NCI-H1092 (cell line): Measurements from ENCODE around the gene ZCCHC24.
"Not testable (repeated sequence)": the region's sequence is repeated elsewhere in the genome, so short reads cannot be mapped to it uniquely, and the experiment has no call there.

Experiments used
- DNase-seq: peaks from one replicate; lab custom pipeline; 2025; lab: John Stamatoyannopoulos, UW

The ZCCHC24 gene

DNA sequence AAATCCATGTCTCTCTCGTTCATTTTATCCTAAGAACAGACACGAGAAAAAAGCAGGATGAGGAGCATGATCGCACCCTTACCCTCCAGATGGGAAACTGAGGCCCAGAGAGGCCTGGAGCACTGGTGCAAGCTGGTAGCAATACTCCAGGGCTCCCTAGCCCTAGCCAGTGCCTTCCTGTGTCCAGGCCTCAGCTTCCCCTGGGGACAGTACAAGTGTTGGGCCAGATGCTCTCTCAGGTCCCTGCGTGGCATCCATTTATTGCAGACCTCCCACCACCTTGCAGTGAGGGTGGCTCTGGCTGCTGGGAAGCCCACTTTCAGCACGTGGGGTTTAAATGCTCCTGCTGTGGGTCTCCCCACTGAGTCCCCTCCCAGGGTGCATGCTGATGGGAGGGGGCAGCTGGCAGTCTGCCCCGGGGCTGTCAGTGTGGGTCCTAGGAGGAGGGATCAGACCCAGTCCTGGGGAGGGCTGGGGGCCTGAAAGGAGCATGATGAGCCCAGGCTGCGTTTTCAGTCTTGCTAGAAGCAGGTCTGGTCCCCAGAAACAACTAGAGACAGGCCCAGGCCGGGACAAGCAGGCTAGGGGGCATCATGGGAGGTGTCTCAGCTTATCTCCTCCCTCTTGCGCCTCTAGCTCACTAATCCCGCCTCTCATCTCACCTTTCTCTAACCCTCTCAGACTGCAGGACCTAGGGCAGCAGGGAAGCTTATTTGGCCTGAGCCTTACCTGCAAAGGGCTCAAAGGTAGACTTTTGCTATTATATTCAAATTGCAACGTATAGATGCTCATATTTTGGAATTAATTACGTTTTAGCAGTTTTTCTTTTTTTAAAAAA, 98.8 kb downstream of the ZCCHC24 start:
- no peak for DNase-seq

DNA sequence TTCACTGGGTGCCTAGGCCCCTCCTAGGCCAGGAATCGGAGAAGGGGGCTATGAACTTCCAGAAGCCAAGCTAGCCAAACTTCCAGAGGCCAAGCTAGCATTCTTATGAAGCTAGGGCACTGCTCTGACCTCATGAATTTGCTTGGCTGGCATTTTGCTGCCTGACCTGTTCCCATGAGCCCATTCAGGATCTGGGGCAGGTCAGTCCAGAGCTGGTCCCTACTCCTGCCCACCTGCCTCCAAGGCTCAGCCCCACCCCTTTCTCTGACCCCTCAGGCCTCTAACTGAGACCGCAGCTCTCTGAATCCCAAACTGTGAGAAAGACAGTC, 99.4 kb downstream of the ZCCHC24 start:
- no peak for DNase-seq

DNA sequence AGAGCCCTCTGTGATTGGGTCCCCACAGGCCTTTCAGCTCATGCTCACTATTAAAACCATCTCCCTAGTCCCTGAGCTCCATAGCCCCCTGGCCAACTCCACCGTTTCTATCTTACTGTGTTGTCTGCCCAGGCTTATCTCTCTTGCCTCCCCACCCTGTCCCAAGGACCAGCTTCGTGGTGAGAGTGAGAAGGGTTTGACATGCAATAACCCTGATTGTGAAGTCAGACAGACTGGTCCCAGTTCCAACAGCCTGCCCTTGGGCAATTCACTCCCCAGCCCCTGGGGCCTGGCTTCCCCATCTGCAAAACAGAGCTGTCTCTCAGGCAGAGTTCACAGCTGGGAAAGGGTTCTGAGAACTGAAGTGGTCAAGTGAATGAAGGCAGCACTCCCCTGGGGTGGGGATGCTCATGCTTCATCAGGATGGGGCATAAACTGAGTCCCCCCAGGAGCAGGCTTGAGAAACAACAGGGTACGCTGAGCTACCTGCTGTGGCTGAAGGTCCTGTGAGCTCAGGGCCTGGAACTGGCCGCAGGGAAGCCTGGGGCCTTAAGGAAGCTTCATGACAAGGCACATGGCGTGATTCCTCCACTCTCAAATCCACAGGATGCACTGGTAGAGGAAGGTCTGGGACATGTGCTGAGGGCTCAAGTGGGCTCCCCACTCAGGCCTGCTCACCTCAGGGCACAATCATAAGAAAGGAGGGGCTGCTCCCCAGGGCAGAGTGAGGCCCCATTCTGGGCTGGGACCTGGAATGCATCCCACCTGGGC, 100.0 kb downstream of the ZCCHC24 start:
- no peak for DNase-seq

DNA sequence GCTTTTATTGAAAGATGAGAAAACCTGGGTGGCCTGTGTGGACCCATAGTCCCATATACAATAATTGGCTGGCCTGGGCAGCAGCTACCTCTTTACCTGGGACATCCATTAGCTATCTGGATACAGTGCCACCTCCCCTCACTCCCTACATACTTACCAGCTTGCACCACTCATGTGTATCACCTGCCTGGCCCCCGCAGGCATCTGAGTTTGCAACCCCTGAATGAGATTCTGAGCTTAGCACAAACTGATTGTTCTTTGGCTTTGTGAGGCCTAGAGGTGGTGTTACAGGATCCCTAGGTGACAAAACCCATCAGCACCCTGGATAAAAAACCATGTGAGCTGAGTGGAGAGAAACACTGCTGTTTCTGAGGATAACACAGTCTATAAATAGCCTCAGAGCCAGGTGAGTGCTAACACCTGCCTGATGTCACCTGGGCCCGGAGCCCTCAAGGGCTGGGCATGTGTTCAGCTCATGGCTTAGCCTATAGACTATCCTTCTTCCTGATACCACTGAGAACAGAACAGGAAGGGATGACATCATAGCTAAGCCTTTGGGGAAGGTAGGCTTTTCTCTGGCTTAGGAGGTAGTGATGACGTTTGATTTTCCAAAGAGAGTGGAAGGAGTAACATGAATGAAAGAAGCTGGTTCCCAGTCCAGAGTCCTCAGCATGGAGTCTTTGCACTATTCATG, 100.8 kb downstream of the ZCCHC24 start:
- no peak for DNase-seq

DNA sequence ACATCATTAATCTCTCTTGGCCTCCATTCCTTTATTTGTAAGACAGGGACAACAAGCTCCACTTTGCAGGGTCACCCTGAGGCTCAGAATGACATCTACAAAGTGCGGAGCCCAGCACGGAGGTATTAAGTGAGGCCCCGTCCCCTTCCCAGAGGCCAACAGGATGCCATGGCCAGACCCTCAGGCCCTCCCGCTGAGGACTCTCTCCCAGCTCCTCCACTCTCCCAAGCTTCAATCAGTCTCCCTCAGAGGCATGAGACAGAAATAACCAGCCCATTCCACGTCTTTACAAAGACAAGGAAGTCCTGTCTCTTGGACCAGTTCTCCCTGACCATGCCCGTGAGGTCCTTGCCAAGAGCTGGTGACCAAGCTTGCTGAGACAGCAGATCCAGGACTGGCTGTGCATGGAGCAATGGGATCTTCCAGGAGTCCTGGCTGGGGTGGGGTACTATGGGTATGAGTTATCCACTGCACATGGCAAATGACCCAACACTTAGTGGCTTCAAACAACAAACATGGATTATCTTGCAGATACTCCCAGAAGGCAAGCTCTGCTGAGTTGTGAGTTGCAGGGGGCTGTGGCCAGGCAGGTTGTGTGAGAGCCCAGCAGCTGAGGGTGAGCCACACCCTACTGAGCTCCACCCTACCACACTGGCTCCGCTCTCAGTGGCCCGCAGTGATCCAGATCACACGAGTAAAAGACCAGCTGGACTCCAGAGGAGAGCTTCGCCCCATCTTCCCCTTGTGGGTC, 102.4 kb downstream of the ZCCHC24 start:
- no peak for DNase-seq

DNA sequence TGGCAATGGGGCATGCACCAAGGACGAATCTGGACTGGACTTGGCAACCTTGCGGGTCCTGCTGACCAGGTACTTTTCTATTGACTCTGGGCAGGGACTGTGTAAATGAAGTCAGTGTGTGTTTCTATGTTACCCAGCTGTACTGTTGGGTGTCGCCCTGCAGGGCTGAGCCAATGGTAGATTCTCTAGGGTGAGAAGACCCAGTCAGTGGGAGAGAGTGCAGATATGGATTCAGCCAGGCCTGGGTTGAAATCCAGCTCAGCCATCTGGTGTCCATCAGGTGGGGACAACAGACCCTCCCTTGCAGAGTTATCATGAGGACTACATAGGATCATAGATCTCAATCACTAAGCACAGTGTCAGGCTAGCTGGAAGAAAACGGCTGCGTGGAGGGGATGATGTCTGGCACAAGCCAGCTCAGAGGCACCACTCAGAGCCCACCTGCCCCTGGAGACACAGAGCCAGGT, 103.1 kb downstream of the ZCCHC24 start:
- no peak for DNase-seq

DNA sequence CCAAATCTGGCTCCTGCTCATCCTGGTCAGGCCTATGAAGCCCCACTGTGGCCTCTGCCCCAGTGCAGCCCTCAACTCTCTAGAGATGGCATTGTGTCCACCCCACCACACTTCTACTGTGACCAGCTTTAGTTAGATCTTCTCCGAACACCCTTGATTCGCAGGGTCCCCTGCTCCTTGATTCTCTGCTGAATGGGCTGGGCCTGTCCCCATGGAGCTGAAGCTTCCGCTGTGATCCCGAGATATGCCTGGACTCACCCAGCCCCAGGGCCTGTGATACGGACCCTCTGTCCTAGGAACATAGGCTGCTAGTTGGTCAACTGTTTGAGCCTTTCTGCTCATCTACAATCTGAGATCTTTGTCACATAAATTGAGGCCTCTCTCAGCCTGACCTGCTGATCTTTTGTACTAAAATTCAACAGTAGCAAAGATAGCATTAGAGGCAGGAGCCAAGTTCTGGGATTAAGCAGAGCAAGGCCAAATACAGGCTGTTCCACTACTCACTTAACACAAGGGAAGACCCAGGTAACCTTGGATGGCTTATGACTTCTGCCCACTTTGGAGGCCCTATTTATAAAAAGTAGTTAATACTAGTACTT, 104.7 kb downstream of the ZCCHC24 start:
- no peak for DNase-seq

DNA sequence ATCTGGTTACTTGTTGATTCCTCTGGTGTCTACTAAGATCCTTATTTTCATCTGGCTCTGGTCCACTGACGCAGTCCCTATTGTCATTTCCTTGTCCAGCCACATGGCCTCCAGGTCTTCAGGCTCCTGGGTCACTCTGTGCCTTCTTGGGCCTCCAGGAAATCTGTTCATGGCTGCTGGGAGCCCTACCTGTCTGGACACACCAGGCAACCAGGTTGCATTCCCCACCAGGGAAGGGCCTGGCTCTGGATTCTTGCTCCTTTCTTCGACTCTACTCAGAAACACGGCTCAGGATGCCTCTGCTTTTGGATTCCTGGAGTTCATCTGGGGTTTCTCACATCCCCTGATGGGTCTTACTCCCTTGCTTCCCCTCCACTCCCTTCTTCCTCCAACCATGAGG, 106.2 kb downstream of the ZCCHC24 start:
- no peak for DNase-seq

DNA sequence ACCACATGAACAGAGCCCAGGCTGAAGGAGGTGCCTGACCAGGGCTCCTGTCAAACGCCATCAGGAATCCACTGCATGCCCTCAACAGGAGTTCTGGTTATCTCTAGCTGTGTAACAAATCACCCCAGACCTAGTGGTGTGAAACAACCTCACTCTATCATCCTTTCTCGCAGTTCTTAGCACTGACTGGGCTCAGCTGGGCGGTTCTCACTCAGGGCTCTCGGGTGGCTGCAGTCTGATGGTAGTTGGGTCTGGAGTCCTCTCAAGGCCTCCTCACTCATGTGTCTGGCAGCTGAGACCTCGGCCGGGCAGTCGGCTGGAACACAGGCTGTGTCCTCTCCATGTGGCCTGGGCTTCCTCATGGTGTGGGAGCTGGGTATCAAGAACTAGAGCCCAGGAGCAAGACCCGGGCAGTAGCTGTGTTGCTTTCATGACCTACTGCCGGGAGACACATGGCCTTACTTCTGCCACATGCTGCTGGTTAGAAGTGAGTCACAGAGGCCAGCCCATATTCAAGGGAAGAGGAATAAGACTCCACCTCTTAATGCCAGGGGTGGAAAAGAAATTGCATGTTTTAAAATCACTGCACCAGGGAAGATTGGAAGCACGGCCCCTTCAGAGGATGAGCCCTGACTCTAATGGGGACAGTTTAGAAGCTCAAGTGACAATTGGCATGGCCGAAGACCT, 107.5 kb downstream of the ZCCHC24 start:
- DNase-seq, result not testable (repeated sequence)

DNA sequence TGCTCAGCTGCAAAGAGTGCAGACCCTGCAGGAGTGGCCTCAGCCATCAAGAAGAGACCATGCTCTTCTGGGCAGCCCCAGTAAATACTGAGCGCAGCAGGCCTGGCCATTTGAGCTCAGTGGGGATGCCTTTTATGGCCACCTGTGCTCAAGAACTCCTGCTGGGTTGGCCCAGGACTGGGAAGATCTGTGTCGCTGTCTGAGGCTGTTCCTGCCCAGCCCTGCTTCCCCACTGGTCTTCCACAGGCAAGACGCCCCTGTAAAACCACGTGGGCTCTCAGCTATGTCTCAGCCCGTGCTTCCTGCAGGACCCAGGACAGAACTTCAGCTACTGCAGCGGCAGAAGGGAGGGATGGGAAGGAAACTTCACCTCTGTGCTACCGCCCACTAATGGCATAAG, 108.7 kb downstream of the ZCCHC24 start:
- no peak for DNase-seq

DNA sequence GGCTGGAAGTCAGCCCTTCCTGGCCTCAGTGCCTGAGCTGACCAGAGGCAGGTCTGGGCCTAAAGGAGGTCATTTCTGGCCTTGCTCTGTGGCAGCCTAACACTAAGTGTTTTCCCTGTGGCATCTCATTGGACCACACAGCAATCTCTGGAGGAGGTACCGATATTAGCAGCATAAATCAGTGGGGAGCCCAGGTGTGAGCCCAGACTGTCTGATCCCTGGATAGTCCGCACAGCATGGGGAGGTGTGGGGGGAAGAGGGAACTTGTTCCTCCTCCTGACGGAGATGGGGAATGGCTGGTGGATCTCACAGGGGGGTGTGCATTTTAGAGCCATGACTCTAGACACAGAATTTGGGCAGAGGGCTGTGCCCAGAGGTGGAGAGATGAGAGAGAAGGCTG, 109.1 kb downstream of the ZCCHC24 start:
- DNase-seq, result no peak

DNA sequence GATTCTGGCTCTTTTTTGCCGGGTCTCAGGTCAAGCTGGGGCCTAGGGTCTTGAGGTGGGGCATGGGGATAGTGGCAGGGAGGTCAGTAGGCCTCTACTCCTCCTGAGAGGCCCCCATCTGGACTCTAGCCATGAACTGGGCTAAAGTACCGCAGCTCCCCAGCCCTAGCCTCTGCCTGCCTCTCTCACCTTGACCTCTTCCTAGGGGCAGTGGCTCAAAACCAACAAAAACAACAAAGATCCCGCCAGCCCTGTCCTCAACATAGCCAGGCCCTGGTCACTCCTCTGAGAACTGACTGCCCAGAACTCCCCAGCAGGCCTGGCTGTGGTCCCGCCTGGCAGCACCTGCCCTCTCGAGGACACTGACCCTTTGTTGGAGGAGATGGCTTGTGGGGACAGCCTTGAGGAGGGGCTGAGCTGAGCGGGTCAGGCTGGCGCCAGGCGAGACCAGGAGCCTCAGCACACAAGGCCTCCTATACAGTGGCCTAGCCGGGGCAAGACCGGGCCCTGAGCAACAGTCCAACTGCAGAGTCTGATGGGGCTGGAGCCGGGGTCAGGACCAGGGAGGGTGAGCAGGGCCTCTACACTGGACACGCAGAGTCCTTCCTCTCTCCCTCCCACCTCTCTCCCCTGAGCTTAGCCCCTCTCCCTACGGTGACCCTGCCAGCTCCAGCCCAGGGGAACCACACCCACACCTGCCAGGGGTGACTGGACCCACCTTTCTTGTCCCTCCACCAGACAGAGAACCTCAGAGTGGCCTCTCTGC, 109.8 kb downstream of the ZCCHC24 start:
- DNase-seq, result no peak

DNA sequence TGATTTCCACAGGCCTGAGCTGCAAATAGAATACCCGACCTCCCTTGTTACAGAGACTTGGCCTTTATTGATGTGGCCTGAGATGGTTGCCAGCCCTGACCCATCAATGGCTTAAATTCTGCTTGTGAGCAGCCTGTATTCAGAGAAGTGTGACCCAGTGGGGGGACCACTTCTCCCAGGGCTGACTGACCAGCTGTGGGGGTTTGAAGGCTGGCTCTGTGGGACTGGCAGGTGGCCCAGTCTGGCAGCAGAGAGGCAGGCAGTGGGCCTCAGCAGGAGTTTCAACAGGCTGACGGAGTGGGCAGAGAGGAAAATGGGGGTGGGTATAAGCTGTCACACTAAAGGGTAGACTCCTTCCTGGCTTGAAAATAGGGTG, 110.3 kb downstream of the ZCCHC24 start:
- DNase-seq, result no peak

DNA sequence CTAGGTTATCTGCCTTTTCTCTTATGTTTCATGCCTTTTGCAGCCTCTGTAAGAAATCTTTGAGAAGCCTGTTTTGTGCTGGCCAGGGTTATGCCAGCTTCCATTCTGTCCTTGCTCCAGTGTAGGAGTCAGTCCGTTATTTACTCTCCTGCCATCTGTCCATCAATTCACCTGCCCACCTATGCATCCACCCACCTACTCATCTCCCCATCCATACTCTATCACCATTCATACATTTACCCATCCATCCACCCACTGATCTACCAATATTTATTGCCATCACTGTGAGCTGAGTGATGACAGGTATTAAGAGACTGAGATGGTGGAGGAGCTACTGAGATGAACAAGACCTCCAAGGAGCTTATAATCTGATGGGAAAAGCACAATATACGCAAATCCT, 110.9 kb downstream of the ZCCHC24 start:
- no peak for DNase-seq

DNA sequence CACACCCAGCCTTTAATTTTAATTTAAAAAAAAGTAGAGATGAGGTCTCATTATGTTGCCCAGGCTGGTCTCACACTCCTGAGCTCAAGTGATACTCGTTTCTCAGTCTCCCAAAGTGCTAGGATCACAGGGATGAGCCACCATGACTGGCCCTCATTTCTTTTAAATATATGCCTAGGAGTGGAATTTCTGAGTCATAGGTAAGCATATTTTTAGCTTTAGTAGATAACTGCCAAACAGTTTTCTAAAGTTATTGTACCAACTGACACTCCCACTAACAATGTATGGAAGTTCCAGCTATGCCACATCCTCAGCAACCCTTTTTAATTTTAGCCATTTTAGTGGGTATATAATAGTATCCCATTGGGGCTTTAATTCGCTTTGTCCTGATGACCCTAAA, 111.9 kb downstream of the ZCCHC24 start:
- no peak for DNase-seq

DNA sequence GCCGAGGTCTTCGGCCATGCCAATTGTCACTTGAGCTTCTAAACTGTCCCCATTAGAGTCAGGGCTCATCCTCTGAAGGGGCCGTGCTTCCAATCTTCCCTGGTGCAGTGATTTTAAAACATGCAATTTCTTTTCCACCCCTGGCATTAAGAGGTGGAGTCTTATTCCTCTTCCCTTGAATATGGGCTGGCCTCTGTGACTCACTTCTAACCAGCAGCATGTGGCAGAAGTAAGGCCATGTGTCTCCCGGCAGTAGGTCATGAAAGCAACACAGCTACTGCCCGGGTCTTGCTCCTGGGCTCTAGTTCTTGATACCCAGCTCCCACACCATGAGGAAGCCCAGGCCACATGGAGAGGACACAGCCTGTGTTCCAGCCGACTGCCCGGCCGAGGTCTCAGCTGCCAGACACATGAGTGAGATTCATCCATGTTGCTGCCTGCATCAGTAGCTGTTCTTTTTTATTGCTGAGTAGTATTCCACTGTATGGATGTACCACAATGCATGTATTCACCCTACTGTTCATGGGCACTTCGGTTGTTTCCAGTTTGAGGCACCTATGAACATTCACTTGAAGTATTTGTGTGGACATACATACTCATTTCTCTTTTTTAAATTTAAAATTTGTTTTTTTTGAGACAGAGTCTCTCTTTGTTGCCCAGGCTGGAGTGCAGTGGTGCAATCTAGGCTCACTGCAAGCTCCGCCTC, 112.7 kb downstream of the ZCCHC24 start:
- not testable (repeated sequence) for DNase-seq
